NT2/D1 (cell line): Measurements from ENCODE around the gene BCL7C.

Experiments
- DNase-seq: peaks from one replicate; pipeline ENCODE4 v3.0.0-alpha.2; 2011; ENCODE audit warnings: low read depth, low spot score
- H3K27me3 ChIP-seq: 2 replicates; pipeline ENCODE4 v1.6.0; 2011; ENCODE audit warnings: mild to moderate bottlenecking; ENCODE audit not compliant: insufficient read length, insufficient read depth
- H3K36me3 ChIP-seq: 2 replicates; pipeline ENCODE4 v1.6.1; 2011; ENCODE audit warnings: mild to moderate bottlenecking, low read length, mixed read lengths; ENCODE audit not compliant: insufficient read depth, insufficient read length
- H3K4me1 ChIP-seq: 2 replicates; pipeline ENCODE4 v1.5.1; 2011; ENCODE audit not compliant: insufficient read depth, insufficient read length
- H3K4me3 ChIP-seq: 2 replicates; pipeline ENCODE4 v1.5.1; 2011; ENCODE audit warnings: low read depth; ENCODE audit not compliant: insufficient read length
- H3K9ac ChIP-seq: 2 replicates; pipeline ENCODE4 v1.6.0; 2011; ENCODE audit warnings: low read depth; ENCODE audit not compliant: insufficient read length
- H3K9me3 ChIP-seq: 2 replicates; pipeline ENCODE4 v1.5.1; 2011; ENCODE audit warnings: mild to moderate bottlenecking, low read length; ENCODE audit not compliant: insufficient read depth
- SUZ12 ChIP-seq: IDR thresholded peaks from 2 replicates; pipeline ENCODE4 v1.6.1; 2011; ENCODE audit not compliant: insufficient read length, insufficient read depth; ENCODE audit errors: extremely low read depth
- YY1 ChIP-seq: IDR thresholded peaks from 2 replicates; pipeline ENCODE4 v1.6.1; 2011; ENCODE audit not compliant: insufficient read length, insufficient read depth
- ZNF274 ChIP-seq: IDR thresholded peaks from 2 replicates; pipeline ENCODE4 v1.6.1; 2011; ENCODE audit warnings: mild to moderate bottlenecking, low read depth, low read length

BCL7C gene

DNA sequence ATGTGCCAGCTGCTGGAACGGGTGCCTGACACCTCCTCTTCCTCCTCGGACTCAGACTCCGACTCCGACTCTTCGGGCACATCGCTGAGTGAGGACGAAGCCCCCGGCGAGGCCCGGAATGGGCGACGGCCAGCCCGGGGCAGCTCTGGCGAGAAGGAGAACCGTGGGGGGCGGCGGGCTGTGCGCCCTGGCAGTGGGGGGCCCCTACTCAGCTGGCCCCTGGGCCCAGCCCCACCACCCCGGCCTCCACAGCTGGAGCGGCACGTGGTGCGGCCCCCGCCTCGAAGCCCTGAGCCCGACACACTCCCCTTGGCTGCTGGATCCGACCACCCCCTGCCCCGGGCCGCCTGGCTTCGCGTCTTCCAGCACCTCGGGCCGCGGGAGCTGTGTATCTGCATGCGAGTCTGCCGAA is 36.3 kb upstream of the BCL7C start:
- H3K4me1 ChIP-seq: peaks cover 16% of the 10 kb centered on the region
- no peak overlapping the region for H3K9ac ChIP-seq
- H3K4me3 ChIP-seq: no peak overlapping the region
- H3K36me3 ChIP-seq: peaks cover 85% of the 10 kb centered on the region
- H3K27me3 ChIP-seq: no peaks in the 10 kb centered on the region
- no peak for DNase-seq
- TF ChIP-seq ZNF274: no peak
- TF ChIP-seq SUZ12: no peak
- no peak for TF ChIP-seq YY1
- H3K9me3 ChIP-seq: no peaks in the 10 kb centered on the region

DNA sequence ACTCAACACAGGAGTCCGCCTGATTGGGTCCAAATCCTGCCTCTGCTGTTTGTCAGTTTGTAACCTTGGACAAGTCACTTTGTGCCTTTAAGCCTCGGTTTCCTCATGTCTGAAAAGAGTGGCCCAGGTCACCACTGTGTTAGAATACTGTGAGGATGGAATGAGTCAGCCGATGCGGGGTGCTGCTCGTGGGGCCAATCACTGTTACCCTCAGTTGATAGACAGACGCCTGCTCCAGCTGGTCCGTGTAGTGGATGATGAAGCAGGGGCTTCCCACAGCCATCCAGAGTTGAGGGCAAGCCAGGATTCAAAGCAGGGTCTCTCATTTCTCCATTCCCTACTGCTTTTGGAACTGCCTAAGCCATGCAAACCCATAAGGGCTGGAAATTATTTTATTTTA is 35.3 kb upstream of the BCL7C start:
- H3K36me3 ChIP-seq: peaks cover 79% of the 10 kb centered on the region
- DNase-seq: no peak
- TF ChIP-seq SUZ12: no peak
- no peak for TF ChIP-seq ZNF274
- no peak for TF ChIP-seq YY1

GRCh38 chr16:30928390-30928789 is 34.5 kb upstream of the BCL7C start:
- no peak for DNase-seq
- Histone ChIP-seq H3K9ac (no peak overlapping the region), H3K4me1 (peaks cover 11% of the 10 kb centered on the region), H3K27me3 (no peaks in the 10 kb centered on the region), H3K4me3 (no peak overlapping the region), H3K9me3 (no peaks in the 10 kb centered on the region), H3K36me3 (peaks cover 72% of the 10 kb centered on the region)
- TF ChIP-seq ZNF274 (no peak), YY1 (no peak), SUZ12 (no peak)

More for the DNA sequence above, 35.3 kb upstream of the BCL7C start:
- no peak overlapping the region for H3K9ac ChIP-seq
- peaks cover 11% of the 10 kb centered on the region for H3K4me1 ChIP-seq
- no peaks in the 10 kb centered on the region for H3K9me3 ChIP-seq
- no peaks in the 10 kb centered on the region for H3K27me3 ChIP-seq
- H3K4me3 ChIP-seq: no peak overlapping the region

- H3K27me3 ChIP-seq: no peaks in the 10 kb centered on the region
- peak; percentile 85 for DNase-seq
- no peaks in the 10 kb centered on the region for H3K9me3 ChIP-seq
- peak overlapping the region; percentile 12 for H3K4me3 ChIP-seq
- H3K36me3 ChIP-seq: peaks cover 68% of the 10 kb centered on the region
- peak overlapping the region; percentile 77 for H3K9ac ChIP-seq
- TF ChIP-seq YY1 (no peak), SUZ12 (no peak), ZNF274 (no peak)
- peaks cover 11% of the 10 kb centered on the region for H3K4me1 ChIP-seq
Measured at GRCh38 chr16:30927789-30928378, 34.0 kb upstream of the BCL7C start.

DNA sequence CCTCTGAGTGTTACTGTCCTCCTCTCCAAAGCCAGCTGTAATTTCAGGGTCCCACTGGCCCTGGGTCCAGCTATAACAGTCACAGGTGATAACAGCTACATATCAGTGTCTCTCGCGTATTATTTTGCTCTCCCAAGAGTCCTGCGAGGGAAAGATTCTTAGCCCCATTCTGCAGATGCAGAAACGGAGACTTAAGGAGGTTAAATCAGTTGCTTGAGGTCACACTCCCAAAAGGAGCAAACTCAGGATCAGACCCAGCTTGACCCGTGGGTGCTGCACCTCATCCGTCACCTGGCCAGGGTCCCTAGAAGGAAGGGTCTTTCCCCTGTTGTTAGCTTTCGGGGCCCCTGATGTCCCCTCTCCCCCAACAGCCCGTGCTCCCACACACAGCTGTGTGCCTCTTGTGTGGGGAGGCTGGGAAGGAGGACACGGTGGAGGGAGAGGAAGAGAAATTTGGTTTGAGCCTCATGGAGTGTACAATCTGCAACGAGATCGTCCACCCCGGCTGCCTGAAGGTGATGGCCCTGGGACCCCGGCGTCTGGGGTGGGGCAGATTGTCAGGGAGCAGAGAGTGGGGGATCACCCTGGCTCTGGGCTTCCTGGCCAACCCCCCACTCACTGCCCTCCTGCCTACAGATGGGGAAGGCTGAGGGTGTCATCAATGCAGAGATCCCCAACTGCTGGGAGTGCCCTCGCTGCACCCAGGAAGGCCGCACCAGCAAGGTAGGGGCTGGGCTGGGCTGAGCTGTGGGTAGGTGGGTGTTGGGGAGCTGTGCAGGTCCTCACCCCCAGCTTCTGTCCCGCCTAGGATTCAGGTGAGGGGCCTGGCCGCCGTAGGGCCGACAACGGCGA is 33.3 kb upstream of the BCL7C start:
- Histone ChIP-seq H3K36me3 (peaks cover 61% of the 10 kb centered on the region), H3K4me3 (peak overlapping the region; percentile 12), H3K4me1 (peaks cover 11% of the 10 kb centered on the region), H3K9ac (peak overlapping the region; percentile 77), H3K9me3 (no peaks in the 10 kb centered on the region), H3K27me3 (no peaks in the 10 kb centered on the region)
- TF ChIP-seq SUZ12 (no peak), YY1 (no peak), ZNF274 (no peak)
- no peak for DNase-seq

DNA sequence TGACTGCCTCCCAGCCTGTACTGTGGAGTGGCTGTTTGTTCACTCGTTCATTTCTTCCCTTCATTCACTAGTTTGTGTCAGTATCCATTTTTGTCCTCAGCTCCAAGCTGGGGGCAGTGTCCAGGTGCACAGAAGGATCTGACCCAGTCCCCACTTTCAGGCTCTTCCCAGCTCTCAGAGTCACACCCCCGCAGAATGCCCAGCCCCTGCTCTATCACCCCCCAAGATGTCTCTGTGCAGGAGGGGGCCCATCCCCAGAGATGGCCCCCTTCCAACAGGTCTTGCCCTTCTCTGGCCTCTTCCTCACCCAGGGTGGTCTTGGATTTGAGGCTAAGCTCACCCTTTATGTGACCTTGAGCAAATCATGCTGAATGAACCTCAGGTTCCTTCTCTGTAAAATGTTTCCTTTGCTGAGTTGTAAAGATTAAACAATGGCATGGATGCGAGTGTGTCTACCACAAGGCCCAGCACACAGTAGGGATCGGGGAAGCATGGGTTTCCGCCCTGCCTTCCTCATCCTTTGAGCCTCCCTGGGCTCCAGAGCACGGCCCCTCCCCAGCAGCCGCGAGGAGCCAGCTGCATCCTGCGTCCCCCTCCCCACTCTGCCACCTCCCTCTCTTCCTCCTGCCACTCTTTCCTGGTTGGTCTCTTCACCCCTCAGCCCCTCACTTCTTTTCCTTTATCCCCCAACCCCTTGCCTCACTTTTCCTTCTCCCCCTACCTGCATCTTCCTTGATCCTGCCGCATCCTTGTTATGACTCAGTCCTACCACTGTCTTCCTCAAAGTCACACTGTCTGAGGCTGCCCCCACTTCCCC is 32.3 kb upstream of the BCL7C start:
- peaks cover 55% of the 10 kb centered on the region for H3K36me3 ChIP-seq
- peaks cover 14% of the 10 kb centered on the region for H3K4me1 ChIP-seq
- no peak for TF ChIP-seq ZNF274
- no peak for TF ChIP-seq SUZ12
- DNase-seq: no peak
- H3K9ac ChIP-seq: peak overlapping the region; percentile 57
- no peaks in the 10 kb centered on the region for H3K27me3 ChIP-seq
- no peaks in the 10 kb centered on the region for H3K9me3 ChIP-seq
- no peak overlapping the region for H3K4me3 ChIP-seq

GRCh38 chr16:30925632-30925987 is 31.7 kb upstream of the BCL7C start:
- H3K27me3 ChIP-seq: no peaks in the 10 kb centered on the region
- no peak for DNase-seq
- no peaks in the 10 kb centered on the region for H3K9me3 ChIP-seq
- peaks cover 14% of the 10 kb centered on the region for H3K4me1 ChIP-seq
- peaks cover 53% of the 10 kb centered on the region for H3K36me3 ChIP-seq
- peak overlapping the region; percentile 68 for H3K9ac ChIP-seq
- no peak overlapping the region for H3K4me3 ChIP-seq
- TF ChIP-seq ZNF274 (no peak), SUZ12 (no peak), YY1 (no peak)
